ENCODE measurements around the gene ARID3A.

ARID3A gene

DNA sequence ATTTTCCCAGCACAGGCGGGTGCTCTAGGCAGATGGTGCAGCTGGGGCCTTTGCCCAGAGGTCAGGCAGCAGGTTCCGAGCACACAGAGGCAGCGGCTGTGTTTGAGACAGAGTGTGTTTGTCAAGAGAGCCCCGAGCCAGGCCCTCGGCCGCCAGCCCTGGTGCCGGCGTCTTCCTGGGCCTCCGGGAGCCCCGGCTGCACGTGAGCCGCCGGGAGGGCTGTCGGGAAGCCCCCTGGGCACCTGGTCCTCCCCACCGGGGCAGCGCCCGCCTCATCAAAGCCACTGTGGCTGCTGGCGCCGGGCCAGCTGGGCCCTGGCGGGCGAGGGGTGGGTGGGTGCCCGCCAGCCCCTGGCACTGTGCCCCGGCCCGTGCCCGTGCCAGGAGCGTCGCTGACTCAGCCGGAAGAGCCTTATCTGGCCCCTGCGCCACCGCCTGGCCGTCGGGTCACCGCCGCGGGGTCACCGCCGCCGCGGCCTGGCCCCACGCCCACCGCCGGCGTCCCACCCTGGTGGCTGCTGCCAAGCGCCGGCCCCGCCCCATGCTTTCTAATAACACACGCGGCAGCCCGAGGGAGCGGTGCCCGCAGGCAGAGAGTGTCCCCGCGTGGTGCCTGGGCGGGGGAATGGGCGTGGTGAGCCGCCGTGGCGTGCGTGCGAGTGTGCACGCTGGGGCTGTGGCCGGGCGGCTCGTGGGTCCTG lies 14.9 kb downstream of the ARID3A start:
- H3K27ac ChIP-seq (replicated peaks): no peak overlapping the region
- DNase-seq (ENCODE audit: low read depth in 1 of 2, low spot score in 1 of 2): no peak
- TF ChIP-seq, protein P1, sequence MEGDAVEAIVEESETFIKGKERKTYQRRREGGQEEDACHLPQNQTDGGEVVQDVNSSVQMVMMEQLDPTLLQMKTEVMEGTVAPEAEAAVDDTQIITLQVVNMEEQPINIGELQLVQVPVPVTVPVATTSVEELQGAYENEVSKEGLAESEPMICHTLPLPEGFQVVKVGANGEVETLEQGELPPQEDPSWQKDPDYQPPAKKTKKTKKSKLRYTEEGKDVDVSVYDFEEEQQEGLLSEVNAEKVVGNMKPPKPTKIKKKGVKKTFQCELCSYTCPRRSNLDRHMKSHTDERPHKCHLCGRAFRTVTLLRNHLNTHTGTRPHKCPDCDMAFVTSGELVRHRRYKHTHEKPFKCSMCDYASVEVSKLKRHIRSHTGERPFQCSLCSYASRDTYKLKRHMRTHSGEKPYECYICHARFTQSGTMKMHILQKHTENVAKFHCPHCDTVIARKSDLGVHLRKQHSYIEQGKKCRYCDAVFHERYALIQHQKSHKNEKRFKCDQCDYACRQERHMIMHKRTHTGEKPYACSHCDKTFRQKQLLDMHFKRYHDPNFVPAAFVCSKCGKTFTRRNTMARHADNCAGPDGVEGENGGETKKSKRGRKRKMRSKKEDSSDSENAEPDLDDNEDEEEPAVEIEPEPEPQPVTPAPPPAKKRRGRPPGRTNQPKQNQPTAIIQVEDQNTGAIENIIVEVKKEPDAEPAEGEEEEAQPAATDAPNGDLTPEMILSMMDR (IDR thresholded peaks at IDR 0.05; ENCODE audit: insufficient read depth, low read length): no peak
- no peak for TF ChIP-seq POLR2AphosphoS5 (IDR thresholded peaks at IDR 0.05; ENCODE audit: low read depth)
- no peak for TF ChIP-seq GABPA (IDR thresholded peaks at IDR 0.05; ENCODE audit: low read depth)
- no peak for TF ChIP-seq SPI1 (IDR thresholded peaks at IDR 0.05; ENCODE audit: borderline replicate concordance, low read depth)
- H3K4me3 ChIP-seq (replicated peaks; ENCODE audit: insufficient read depth, low read length): peak overlapping the region; percentile 23; the same call in 1 of the 2 replicates
- H3K27me3 ChIP-seq (ENCODE audit: insufficient read depth, poor library complexity, severe bottlenecking): no peaks in the 10 kb centered on the region

DNA sequence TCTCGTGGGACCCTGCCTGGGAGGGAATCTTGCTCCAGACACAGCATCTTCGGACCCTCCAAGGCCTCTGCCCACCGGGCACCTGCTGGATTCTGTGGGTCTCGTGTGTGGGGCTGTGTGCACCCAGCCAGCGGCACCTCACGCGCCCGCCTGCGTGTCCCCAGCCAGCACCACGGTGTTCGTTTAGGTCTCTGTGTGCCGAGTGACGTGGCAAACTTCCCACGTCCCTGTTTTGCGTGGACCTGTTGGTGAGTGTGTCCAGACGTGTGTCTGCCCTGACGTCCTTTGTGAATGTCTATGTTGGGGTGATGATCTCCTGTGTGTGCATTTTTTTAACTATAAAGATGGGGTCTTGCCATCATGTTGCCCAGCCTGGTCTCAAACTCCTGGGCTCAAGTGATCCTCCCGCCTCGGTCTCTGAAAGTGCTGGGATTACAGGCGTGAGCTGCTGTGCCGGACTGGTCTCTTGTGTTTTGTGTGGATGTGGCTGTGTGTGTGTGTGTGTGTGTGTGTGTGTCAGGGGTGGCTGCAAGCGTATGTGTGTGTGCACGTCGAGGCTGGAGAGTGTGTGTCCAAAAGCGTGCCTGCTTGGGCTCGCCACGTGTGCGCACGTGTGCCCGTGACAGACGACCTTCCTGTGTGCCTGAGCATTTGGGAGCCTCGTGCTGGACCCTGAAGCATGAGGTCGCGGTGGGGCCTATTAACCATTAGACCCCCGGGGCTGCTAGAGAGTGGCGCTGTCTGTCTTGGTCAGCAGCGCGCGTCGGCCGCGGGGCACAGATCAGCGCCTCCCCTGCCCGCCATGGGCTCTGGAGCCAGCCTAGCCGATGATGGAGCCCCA lies 15.7 kb downstream of the ARID3A start:
- Histone ChIP-seq H3K4me3 (replicated peaks; ENCODE audit: insufficient read depth, low read length) (no peak overlapping the region), H3K27ac (replicated peaks) (no peak overlapping the region), H3K27me3 (ENCODE audit: insufficient read depth, poor library complexity, severe bottlenecking) (no peaks in the 10 kb centered on the region)
- TF ChIP-seq GABPA (IDR thresholded peaks at IDR 0.05; ENCODE audit: low read depth): no peak
- TF ChIP-seq POLR2AphosphoS5 (IDR thresholded peaks at IDR 0.05; ENCODE audit: low read depth): no peak
- TF ChIP-seq, protein P2, sequence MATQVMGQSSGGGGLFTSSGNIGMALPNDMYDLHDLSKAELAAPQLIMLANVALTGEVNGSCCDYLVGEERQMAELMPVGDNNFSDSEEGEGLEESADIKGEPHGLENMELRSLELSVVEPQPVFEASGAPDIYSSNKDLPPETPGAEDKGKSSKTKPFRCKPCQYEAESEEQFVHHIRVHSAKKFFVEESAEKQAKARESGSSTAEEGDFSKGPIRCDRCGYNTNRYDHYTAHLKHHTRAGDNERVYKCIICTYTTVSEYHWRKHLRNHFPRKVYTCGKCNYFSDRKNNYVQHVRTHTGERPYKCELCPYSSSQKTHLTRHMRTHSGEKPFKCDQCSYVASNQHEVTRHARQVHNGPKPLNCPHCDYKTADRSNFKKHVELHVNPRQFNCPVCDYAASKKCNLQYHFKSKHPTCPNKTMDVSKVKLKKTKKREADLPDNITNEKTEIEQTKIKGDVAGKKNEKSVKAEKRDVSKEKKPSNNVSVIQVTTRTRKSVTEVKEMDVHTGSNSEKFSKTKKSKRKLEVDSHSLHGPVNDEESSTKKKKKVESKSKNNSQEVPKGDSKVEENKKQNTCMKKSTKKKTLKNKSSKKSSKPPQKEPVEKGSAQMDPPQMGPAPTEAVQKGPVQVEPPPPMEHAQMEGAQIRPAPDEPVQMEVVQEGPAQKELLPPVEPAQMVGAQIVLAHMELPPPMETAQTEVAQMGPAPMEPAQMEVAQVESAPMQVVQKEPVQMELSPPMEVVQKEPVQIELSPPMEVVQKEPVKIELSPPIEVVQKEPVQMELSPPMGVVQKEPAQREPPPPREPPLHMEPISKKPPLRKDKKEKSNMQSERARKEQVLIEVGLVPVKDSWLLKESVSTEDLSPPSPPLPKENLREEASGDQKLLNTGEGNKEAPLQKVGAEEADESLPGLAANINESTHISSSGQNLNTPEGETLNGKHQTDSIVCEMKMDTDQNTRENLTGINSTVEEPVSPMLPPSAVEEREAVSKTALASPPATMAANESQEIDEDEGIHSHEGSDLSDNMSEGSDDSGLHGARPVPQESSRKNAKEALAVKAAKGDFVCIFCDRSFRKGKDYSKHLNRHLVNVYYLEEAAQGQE (IDR thresholded peaks at IDR 0.05; ENCODE audit: insufficient replicate concordance, low read depth): no peak
- TF ChIP-seq, protein P1 (IDR thresholded peaks at IDR 0.05; ENCODE audit: insufficient read depth, low read length): no peak
- no peak for TF ChIP-seq SPI1 (IDR thresholded peaks at IDR 0.05; ENCODE audit: borderline replicate concordance, low read depth)
- no peak for DNase-seq (ENCODE audit: low read depth in 1 of 2, low spot score in 1 of 2)

DNA sequence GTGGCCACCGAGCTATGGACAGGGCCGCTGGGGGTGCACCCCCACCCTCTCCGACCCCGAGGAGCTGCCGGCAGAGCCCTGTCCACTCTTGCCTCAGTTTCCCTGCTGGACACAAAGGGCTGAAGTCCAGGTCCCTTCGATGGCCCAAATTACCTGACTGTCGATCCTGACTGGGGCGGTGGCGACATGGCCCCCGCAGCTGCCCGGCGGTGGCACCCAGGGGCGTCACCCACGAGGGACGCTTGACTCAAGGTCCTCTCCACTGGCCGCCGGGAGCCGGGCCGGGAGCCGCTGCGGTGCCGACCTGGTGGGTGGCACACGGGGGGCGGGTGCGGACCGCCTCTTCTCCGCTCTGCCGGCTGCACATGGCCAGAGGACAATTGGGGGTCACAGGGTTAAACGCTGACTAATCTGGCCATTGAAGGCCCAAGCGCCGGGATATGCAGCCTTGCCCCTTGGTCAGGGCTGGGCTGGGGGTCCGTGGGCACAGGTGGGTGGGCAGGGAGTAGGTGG lies 16.4 kb downstream of the ARID3A start:
- no peaks in the 10 kb centered on the region for H3K27me3 ChIP-seq (ENCODE audit: insufficient read depth, poor library complexity, severe bottlenecking)
- no peak overlapping the region for H3K27ac ChIP-seq (replicated peaks)
- H3K4me3 ChIP-seq (replicated peaks; ENCODE audit: insufficient read depth, low read length): no peak overlapping the region
- TF ChIP-seq GABPA (IDR thresholded peaks at IDR 0.05; ENCODE audit: low read depth) (no peak), POLR2AphosphoS5 (IDR thresholded peaks at IDR 0.05; ENCODE audit: low read depth) (no peak), SPI1 (IDR thresholded peaks at IDR 0.05; ENCODE audit: borderline replicate concordance, low read depth) (no peak)
- TF ChIP-seq, protein P2 (IDR thresholded peaks at IDR 0.05; ENCODE audit: insufficient replicate concordance, low read depth): no peak
- TF ChIP-seq, protein P1 (IDR thresholded peaks at IDR 0.05; ENCODE audit: insufficient read depth, low read length): no peak
- no peak for DNase-seq (ENCODE audit: low read depth in 1 of 2, low spot score in 1 of 2)

Data from HL-60 (cell line).